Nephron progenitor cell (in vitro differentiated cells): Measurements from ENCODE around the gene TMEM8B.

ENCODE experiments used
- DNase-seq: peaks from one replicate; pipeline ENCODE4 v3.0.0; 2021
- H3K27ac Mint-ChIP-seq: 2 replicates; pipeline ENCODE4 v1.8.0; 2021; ENCODE audit warnings: mild to moderate bottlenecking, moderate library complexity, mixed read lengths
- H3K27me3 Mint-ChIP-seq: 2 replicates; pipeline ENCODE4 v1.8.0; 2021; ENCODE audit warnings: mild to moderate bottlenecking, low read depth, mixed read lengths; ENCODE audit not compliant: poor library complexity
- H3K36me3 Mint-ChIP-seq: 2 replicates; pipeline ENCODE4 v1.8.0; 2021; ENCODE audit warnings: low read depth, mixed read lengths
- H3K4me1 Mint-ChIP-seq: 2 replicates; pipeline ENCODE4 v1.8.0; 2021; ENCODE audit warnings: mixed read lengths
- H3K4me3 Mint-ChIP-seq: 2 replicates; pipeline ENCODE4 v1.8.0; 2021; ENCODE audit warnings: mild to moderate bottlenecking, moderate library complexity, mixed read lengths
- H3K9me3 Mint-ChIP-seq: 2 replicates; pipeline ENCODE4 v1.8.0; 2021; ENCODE audit warnings: mild to moderate bottlenecking, moderate library complexity, mixed read lengths
- TF ChIP-seq, protein P1 (sequence below): fragments of 200-600 bp; sonication (generic); IDR thresholded peaks from 2 replicates; pipeline ENCODE4 v1.5.0; 2021; ENCODE audit warnings: antibody characterized with exemption

TMEM8B gene

DNA sequence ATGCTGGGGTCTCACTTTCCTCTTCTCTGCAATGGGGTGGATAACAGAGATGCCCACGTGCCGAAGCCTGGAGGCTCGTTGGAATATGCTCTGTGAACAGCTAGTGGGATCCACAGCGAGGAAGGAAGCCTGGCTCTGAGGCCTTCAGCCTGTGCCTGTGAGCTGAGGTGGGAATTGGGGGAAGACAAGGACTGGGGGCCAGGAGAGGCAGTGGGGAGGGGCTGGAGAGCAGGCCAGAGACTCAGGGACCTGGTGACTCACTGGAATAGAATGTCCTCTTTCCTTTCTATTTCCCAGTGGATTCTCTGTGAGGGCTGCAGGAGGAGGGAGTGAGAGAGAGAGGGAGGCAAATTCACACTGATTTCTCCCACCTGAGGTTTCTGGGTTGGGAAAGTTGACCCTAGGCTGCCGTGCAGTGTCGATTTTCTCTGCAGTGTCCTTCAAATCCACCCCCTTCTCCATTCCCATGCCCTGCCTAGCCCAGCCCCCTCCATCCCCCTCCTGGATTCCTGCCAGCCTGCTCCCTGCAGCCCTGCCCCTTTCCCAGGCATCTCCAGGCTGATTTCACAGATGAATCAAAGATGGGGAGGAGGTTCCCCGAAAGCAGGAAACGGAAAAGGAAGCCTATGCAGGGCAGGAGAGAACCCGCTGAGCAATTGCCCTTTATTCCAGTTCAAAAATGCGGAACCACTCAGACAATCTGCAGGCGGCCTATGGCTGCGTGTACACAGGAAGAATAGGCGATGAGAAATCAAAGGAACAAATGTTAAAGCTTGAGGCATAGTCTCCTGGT is 78.9 kb downstream of the TMEM8B start:
- no peaks in the 10 kb centered on the region for H3K9me3 Mint-ChIP-seq
- peaks cover 69% of the 10 kb centered on the region for H3K4me1 Mint-ChIP-seq

DNA sequence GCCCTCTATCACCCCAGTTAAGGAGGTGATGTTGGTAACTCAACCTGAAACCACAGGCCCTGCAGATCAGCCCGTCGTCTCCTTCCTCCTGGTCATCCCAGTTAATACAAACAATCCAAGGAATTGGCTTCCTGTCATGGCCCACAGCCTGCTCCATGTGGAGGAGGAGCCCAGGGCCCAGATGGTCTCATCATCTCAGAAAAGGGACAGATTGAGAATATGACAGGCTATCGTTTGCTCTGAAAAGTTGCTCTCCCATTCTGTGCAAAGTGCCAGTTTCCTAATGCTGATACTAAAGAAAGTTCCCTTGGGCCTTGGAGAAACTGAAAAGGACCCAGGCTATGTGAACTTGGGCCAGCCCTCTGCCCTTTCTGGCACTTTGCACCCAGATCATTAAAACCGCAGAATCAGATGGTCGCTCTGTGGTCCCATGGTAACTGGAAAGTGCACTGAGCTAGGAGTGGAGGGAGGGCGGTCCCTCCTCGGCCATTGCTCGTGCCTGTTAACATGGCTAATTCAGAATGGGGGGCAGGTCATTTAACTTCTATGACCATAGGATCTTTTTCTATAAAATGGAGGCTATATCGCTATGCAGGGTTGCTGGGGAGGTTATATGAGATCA is 79.6 kb downstream of the TMEM8B start:
- peaks cover 68% of the 10 kb centered on the region for H3K4me1 Mint-ChIP-seq
- TF ChIP-seq, protein P1, sequence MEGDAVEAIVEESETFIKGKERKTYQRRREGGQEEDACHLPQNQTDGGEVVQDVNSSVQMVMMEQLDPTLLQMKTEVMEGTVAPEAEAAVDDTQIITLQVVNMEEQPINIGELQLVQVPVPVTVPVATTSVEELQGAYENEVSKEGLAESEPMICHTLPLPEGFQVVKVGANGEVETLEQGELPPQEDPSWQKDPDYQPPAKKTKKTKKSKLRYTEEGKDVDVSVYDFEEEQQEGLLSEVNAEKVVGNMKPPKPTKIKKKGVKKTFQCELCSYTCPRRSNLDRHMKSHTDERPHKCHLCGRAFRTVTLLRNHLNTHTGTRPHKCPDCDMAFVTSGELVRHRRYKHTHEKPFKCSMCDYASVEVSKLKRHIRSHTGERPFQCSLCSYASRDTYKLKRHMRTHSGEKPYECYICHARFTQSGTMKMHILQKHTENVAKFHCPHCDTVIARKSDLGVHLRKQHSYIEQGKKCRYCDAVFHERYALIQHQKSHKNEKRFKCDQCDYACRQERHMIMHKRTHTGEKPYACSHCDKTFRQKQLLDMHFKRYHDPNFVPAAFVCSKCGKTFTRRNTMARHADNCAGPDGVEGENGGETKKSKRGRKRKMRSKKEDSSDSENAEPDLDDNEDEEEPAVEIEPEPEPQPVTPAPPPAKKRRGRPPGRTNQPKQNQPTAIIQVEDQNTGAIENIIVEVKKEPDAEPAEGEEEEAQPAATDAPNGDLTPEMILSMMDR = no peak
- H3K27ac Mint-ChIP-seq = peak overlapping the region; percentile 97
- H3K36me3 Mint-ChIP-seq = no peaks in the 10 kb centered on the region
- peaks cover 6% of the 10 kb centered on the region for H3K27me3 Mint-ChIP-seq
- no peak for DNase-seq
- H3K9me3 Mint-ChIP-seq = no peaks in the 10 kb centered on the region
- no peak overlapping the region for H3K4me3 Mint-ChIP-seq

More for the DNA sequence above, 78.9 kb downstream of the TMEM8B start:
- TF ChIP-seq, protein P1 = no peak
- DNase-seq = no peak
- Mint-ChIP-seq H3K36me3 (no peaks in the 10 kb centered on the region), H3K27ac (peak overlapping the region; percentile 97), H3K4me3 (peak overlapping the region; percentile 3), H3K27me3 (peaks cover 7% of the 10 kb centered on the region)

DNA sequence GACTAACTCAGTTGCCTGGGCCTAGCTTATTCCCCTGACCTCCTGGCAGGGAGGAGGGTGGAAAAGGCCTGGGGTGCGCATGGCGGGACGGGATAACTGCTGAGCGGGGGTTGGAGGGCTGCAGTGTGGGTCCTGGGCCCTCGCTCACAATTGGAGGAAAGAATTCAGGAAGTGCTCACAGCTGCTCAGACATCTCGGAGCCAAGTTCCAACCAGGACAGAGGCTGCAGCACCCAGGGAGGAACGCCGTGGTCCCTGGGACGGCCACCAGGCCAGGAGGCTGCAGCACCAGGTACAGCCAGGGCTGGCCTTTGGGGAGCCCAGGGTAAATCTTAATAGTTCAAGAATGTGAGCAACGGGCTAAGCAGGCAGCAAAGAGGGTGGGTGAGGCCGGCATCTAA is 80.2 kb downstream of the TMEM8B start, which contains the start of gene SPAAR:
Gene SPAAR (plus strand): TSS at position 217 of the 400 bp plus-strand sequence. CDS start 974 bp downstream, outside the sequence.
- no peak for DNase-seq

DNA sequence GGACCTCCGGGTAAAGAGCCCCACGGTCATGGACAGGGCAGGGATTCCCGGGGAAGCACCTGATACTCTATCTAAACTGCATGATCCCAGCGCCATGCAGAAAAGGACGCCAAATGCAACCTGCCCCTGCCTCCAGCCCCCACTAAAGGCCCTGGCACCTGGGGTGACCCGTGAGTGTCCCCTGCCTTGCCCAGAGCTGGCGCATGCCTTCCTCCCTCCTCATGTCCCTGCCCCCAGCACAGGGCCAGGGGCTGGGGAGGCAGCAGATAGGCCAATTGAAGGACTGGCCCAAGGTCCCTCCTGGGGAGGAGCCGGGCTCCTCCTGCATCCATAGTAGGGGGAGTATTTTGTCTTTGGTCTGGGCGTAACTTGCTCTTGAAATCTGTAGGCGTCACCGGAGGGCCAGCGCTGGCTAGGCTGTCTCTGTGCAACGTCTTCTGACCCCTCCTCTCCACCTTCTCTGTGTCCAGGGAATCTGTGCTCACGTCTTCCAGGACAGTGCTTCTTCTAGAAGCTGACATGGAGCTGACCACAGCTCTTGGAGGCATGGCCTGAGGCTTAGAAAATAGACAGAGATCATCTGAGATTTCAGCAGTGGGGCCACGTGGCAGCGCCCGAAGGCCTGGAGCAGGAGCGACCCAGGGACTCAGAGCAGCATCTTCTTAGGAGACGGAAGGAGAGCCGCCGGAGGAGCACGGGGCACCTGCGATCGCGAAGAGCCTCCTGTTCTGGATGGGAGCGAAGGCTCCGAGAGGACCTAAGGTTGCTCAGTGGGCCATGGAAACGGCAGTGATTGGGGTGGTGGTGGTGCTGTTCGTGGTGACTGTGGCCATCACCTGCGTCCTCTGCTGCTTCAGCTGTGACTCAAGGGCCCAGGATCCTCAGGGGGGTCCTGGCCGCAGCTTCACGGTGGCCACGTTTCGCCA is 80.9 kb downstream of the TMEM8B start:
- TF ChIP-seq, protein P1 = no peak
- Mint-ChIP-seq H3K27ac (peak overlapping the region; percentile 92), H3K9me3 (no peaks in the 10 kb centered on the region), H3K4me3 (no peak overlapping the region), H3K27me3 (peaks cover 2% of the 10 kb centered on the region), H3K4me1 (peaks cover 55% of the 10 kb centered on the region), H3K36me3 (no peaks in the 10 kb centered on the region)
- no peak for DNase-seq

More for the DNA sequence above, 80.2 kb downstream of the TMEM8B start, which contains the start of gene SPAAR:
- Mint-ChIP-seq H3K36me3 (no peaks in the 10 kb centered on the region), H3K4me3 (no peak within 1 kb of the TSS), H3K27me3 (peaks cover 3% of the 10 kb centered on the region), H3K4me1 (peaks cover 62% of the 10 kb centered on the region), H3K9me3 (no peaks in the 10 kb centered on the region), H3K27ac (peak within 1 kb of the TSS; percentile 97)
- TF ChIP-seq, protein P1 = no peak

DNA sequence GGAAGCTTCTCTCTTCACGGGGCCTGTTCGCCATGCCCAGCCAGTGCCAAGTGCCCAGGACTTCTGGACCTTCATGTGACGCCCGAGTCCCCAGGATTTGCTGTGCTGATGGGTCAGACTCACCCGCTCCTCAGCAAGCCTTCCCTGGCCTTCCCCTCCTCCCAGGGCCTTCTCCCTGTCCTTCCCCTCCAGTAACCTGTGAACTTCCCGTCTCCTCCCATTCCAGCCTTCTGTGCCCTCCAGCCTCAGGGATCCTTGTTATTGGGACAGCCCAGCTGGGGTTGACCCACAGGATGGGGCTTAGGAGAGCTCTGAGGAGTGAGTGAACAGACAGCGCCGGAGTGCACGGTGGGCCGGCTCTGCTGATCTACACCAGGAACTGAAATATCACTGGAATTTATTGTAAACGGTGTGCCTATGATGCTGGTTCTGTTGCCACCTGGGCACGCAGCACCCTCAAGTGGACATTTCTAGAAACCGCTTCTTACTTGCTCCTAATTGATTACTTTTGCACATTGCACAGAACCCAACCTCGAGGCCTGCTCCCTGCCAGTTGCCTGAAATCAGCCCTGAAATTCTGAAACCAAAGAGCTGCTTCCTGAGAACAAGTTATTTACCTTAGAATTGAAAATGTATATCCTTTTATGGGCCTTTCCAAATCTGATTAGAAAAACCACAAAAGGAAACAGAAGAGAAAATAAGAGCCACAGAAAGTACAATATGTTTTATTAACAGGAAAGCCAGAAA is 81.8 kb downstream of the TMEM8B start:
- Mint-ChIP-seq H3K4me3 (peak overlapping the region; percentile 5), H3K9me3 (no peaks in the 10 kb centered on the region), H3K4me1 (peaks cover 47% of the 10 kb centered on the region), H3K27ac (no peak overlapping the region), H3K36me3 (no peaks in the 10 kb centered on the region), H3K27me3 (peaks cover 2% of the 10 kb centered on the region)
- TF ChIP-seq, protein P1 = no peak
- DNase-seq = no peak
